Measurements from ENCODE around the gene ING1.
"Not testable (repeated sequence)": the region's sequence is repeated elsewhere in the genome, so short reads cannot be mapped to it uniquely, and the experiment has no call there.

Gene ING1

GRCh38 chr13:110713642-110713952 lies at the start of gene ING1:
ING1 (plus strand) TSS chr13:110713700; CDS start chr13:110714150, 450 bp downstream.
- DNase-seq: no peak

GRCh38 chr13:110664041-110664440 lies 49.5 kb upstream of the ING1 start:
- no peak for DNase-seq

GRCh38 chr13:110664673-110665072 lies 48.8 kb upstream of the ING1 start:
- no peak for DNase-seq

- DNase-seq: no peak
These were observed 47.8 kb upstream of the ING1 start for GRCh38 chr13:110665491-110666254.

GRCh38 chr13:110666255-110666533 lies 47.3 kb upstream of the ING1 start:
- no peak for DNase-seq

GRCh38 chr13:110669036-110669435 lies 44.5 kb upstream of the ING1 start:
- DNase-seq: no peak

GRCh38 chr13:110669814-110670213 lies 43.7 kb upstream of the ING1 start:
- DNase-seq: not testable (repeated sequence)

- no peak for DNase-seq
These were observed 36.6 kb upstream of the ING1 start for GRCh38 chr13:110676595-110677587.

- no peak for DNase-seq
These were observed 35.6 kb upstream of the ING1 start for GRCh38 chr13:110677731-110678545.

GRCh38 chr13:110680852-110681251 lies 32.6 kb upstream of the ING1 start:
- peak; percentile 23 for DNase-seq

- DNase-seq: no peak
These were observed 31.5 kb upstream of the ING1 start for GRCh38 chr13:110681868-110682550.

GRCh38 chr13:110682746-110683145 lies 30.8 kb upstream of the ING1 start:
- no peak for DNase-seq

GRCh38 chr13:110683203-110683883 lies 30.2 kb upstream of the ING1 start:
- no peak for DNase-seq

GRCh38 chr13:110683921-110684320 lies 29.6 kb upstream of the ING1 start:
- no peak for DNase-seq

- DNase-seq: no peak
These were observed 29.0 kb upstream of the ING1 start for GRCh38 chr13:110684388-110685056.

GRCh38 chr13:110685305-110686020 lies 28.0 kb upstream of the ING1 start:
- DNase-seq: no peak

GRCh38 chr13:110687736-110688135 lies 25.8 kb upstream of the ING1 start:
- no peak for DNase-seq

GRCh38 chr13:110689041-110689440 lies 24.5 kb upstream of the ING1 start:
- DNase-seq: no peak

GRCh38 chr13:110689711-110690110 lies 23.8 kb upstream of the ING1 start:
- no peak for DNase-seq

- DNase-seq: no peak
These were observed 23.0 kb upstream of the ING1 start for GRCh38 chr13:110690516-110690915.

- not testable (repeated sequence) for DNase-seq
These were observed 17.7 kb upstream of the ING1 start for GRCh38 chr13:110695774-110696173.
